Activated naive CD8-positive, alpha-beta T cell treated with anti-CD3 and anti-CD28 coated beads, Interleukin-2, amount 50 U/mL, for 16 hours (primary cell): ENCODE measurements around the gene INSYN2B.

ENCODE experiments used
- DNase-seq: peaks from one replicate; pipeline ENCODE4 v3.0.0-alpha.2; 2020; ENCODE audit warnings: low read depth, low spot score

INSYN2B gene

GRCh38 chr5:169893010-169893409 is 87.3 kb downstream of the INSYN2B start:
- no peak for DNase-seq

GRCh38 chr5:169889572-169889971 is 90.7 kb downstream of the INSYN2B start:
- DNase-seq, result no peak

GRCh38 chr5:169886677-169887076 is 93.6 kb downstream of the INSYN2B start:
- DNase-seq, result no peak

- DNase-seq, result no peak
These were observed 94.3 kb downstream of the INSYN2B start for GRCh38 chr5:169886033-169886432.

GRCh38 chr5:169881702-169882303 is 98.5 kb downstream of the INSYN2B start:
- no peak for DNase-seq

GRCh38 chr5:169880785-169881184 is 99.5 kb downstream of the INSYN2B start:
- DNase-seq, result no peak

GRCh38 chr5:169880012-169880663 is 100.2 kb downstream of the INSYN2B start:
- DNase-seq, result no peak

GRCh38 chr5:169876386-169876785 is 103.9 kb downstream of the INSYN2B start:
- DNase-seq, result no peak

GRCh38 chr5:169875731-169876130 is 104.6 kb downstream of the INSYN2B start:
- no peak for DNase-seq

- no peak for DNase-seq
These were observed 105.1 kb downstream of the INSYN2B start for GRCh38 chr5:169875091-169875728.

GRCh38 chr5:169874621-169875020 is 105.7 kb downstream of the INSYN2B start:
- DNase-seq, result no peak

GRCh38 chr5:169873642-169874041 is 106.7 kb downstream of the INSYN2B start:
- no peak for DNase-seq

GRCh38 chr5:169871826-169872490 is 108.3 kb downstream of the INSYN2B start:
- no peak for DNase-seq

GRCh38 chr5:169870211-169870610 is 110.1 kb downstream of the INSYN2B start:
- DNase-seq, result no peak

- no peak for DNase-seq
These were observed 111.2 kb downstream of the INSYN2B start for GRCh38 chr5:169869066-169869465.

- DNase-seq, result no peak
These were observed 112.9 kb downstream of the INSYN2B start for GRCh38 chr5:169867347-169867746.

GRCh38 chr5:169864483-169864882 is 115.8 kb downstream of the INSYN2B start:
- DNase-seq, result no peak

- no peak for DNase-seq
These were observed 117.9 kb downstream of the INSYN2B start for GRCh38 chr5:169862391-169862811.

GRCh38 chr5:169861934-169862333 is 118.4 kb downstream of the INSYN2B start:
- no peak for DNase-seq

- no peak for DNase-seq
These were observed 118.9 kb downstream of the INSYN2B start for GRCh38 chr5:169861433-169861832.

- DNase-seq, result no peak
These were observed 119.7 kb downstream of the INSYN2B start for GRCh38 chr5:169860585-169860984.

- no peak for DNase-seq
These were observed 123.7 kb downstream of the INSYN2B start for GRCh38 chr5:169856571-169856970.
